Spleen (tissue), 11 donors: ENCODE measurements around the gene STARD13. TPM values are rescaled to one million over a fixed set of nuclear protein-coding genes. Genes with fewer than 3 reads are reported as not detected.

Experiments used
- DNase-seq: peaks from one replicate; pipeline ENCODE4 v3.0.0-alpha.2; 2020
- H3K27ac ChIP-seq, 8 donors: fragments of 200-600 bp; sonication (generic) in 7 of 8; 1 replicate in 4 of 8; 2 replicates in 4 of 8; pipeline versions ENCODE4 v1.5.0 to v1.8.0; 2016 to 2021; ENCODE audit warnings: inconsistent platforms in 4 of 8, mild to moderate bottlenecking in 4 of 8, moderate library complexity in 1 of 8
- H3K27me3 ChIP-seq, 7 donors: fragments of 200-600 bp; sonication (generic) in 6 of 7; replicated peaks in 1 of 7; 1 replicate in 4 of 7; 2 replicates in 3 of 7; pipeline versions ENCODE4 v1.5.0 to v1.8.0; 2016 to 2021; ENCODE audit warnings: inconsistent platforms in 3 of 7, mild to moderate bottlenecking in 1 of 7
- H3K36me3 ChIP-seq, 6 donors: fragments of 200-600 bp; sonication (generic) in 5 of 6; 1 replicate in 4 of 6; 2 replicates in 2 of 6; pipeline versions ENCODE4 v1.5.0 to v1.8.0; 2016 to 2021; ENCODE audit warnings: inconsistent platforms in 2 of 6
- H3K4me1 ChIP-seq, 6 donors: fragments of 200-600 bp; sonication (generic) in 5 of 6; 1 replicate in 3 of 6; 2 replicates in 3 of 6; pipeline versions ENCODE4 v1.5.0 to v1.8.0; 2016 to 2021; ENCODE audit warnings: inconsistent platforms in 3 of 6
- H3K4me3 ChIP-seq, 8 donors: fragments of 200-600 bp; sonication (generic) in 7 of 8; 1 replicate in 4 of 8; 2 replicates in 4 of 8; pipeline versions ENCODE4 v1.5.0 to v1.8.0; 2016 to 2021; ENCODE audit warnings: inconsistent platforms in 4 of 8, mild to moderate bottlenecking in 4 of 8, moderate library complexity in 2 of 8
- H3K9me3 ChIP-seq, 8 donors: fragments of 200-600 bp; sonication (generic) in 7 of 8; 1 replicate in 4 of 8; 2 replicates in 4 of 8; pipeline versions ENCODE4 v1.5.0 to v1.8.0; 2016 to 2021; ENCODE audit warnings: inconsistent platforms in 4 of 8
- CTCF ChIP-seq, 11 experiments: fragments of 200-600 bp in 7 of 11; fragments of 450-650 bp in 4 of 11; sonication (generic) in 4 of 11; IDR thresholded peaks in 8 of 11; conservative IDR thresholded peaks in 3 of 11; 1 replicate in 7 of 11; 2 replicates in 4 of 11; pipeline versions ENCODE4 v1.4.0 to v1.8.0; 2016 to 2021; ENCODE audit warnings: antibody characterized with exemption in 11 of 11, inconsistent platforms in 4 of 11, mild to moderate bottlenecking in 1 of 11
- POLR2A ChIP-seq, 3 donors: fragments of 450-650 bp; IDR thresholded peaks; one replicate each; pipeline ENCODE4 v1.5.1; 2017; ENCODE audit warnings: antibody characterized with exemption in 3 of 3, mild to moderate bottlenecking in 1 of 3
- POLR2AphosphoS5 ChIP-seq, 3 donors: sonication (generic); formaldehyde crosslinking; IDR thresholded peaks; one replicate each; pipeline ENCODE4 v1.5.1; 2017; ENCODE audit warnings: antibody characterized with exemption in 3 of 3
- WGBS, 5 donors: extraction: QIAGEN DNeasy Blood & Tissue Kit in 3 of 5; methylation state at CpG; one replicate each; pipeline versions ENCODE4 v1.1.5 to v1.1.7; 2013 to 2018; 5-methylcytosine and 5-hydroxymethylcytosine counted together
- intact Hi-C: fragments of 100-400 bp; cut with DNase I; formaldehyde crosslinking; loops from one replicate; pipeline ENCODE4 v1.15.0; 2023; ENCODE audit warnings: low total_unique reads
- polyA plus RNA-seq, 3 donors: library from polyadenylated mRNA; stranded (reverse); fragments of 200-250 nt; gene quantifications; one replicate each; pipeline ENCODE4 v1.2.1, GENCODE V29; 2013
- total RNA-seq, 7 donors: library from RNA; depleted of rRNA in 3 of 7; stranded (reverse); fragments of >200 nt in 3 of 7; fragmentation: NEBNext Ultra II Directional in 4 of 7; extraction: Animal tissue kit (Norgen Biotek cat#: 25700) in 4 of 7; gene quantifications; one replicate each; pipeline versions ENCODE4 v1.1.0 to v1.2.1, GENCODE V29; 2016 to 2021
- donor health status: healthy with polysubstance abuse.
- donor health status: DM: no; HTN: no; CAD: no; lungs with moderate emphysema.
- donor health status: DM: no; HTN: no; CAD: no.
- donor health status: Bipolar disorder and iron deficiency.
- donor health status: healthy.
- donor health status: DM: no; HTN: no; CAD: no.
- donor health status: DM: yes; HTN: yes; CAD: no.

STARD13 gene
- total and polyA plus RNA-seq, 10 donors, result 1.4 to 58.1 (median 26.7) TPM

GRCh38 chr13:33206945-33207614 is 78.5 kb downstream of the STARD13 start:
- H3K27ac ChIP-seq, result peak overlapping the region; percentile 0 to 81 (median 56)
- DNase-seq, result no peak
- TF ChIP-seq POLR2A (IDR thresholded peaks at IDR 0.05) (no peak), POLR2AphosphoS5 (IDR thresholded peaks at IDR 0.05) (no peak), CTCF (IDR thresholded peaks at IDR 0.05 in 8 of 11, conservative IDR thresholded peaks at IDR 0.05 in 3 of 11) (no peak)
- WGBS, 5 donors, result 51 to 69% (median 56%) methylated on average over 5 of the region's 5 CpGs
- no peaks in the 10 kb centered on the region for H3K36me3 ChIP-seq
- intact Hi-C loops, result no loop called here
- H3K4me1 ChIP-seq, result peaks cover 20 to 51% (median 41%) of the 10 kb centered on the region in 6 donors
- H3K4me3 ChIP-seq, result no peak overlapping the region
- no peaks in the 10 kb centered on the region for H3K27me3 ChIP-seq
- H3K9me3 ChIP-seq, result no peaks in the 10 kb centered on the region

GRCh38 chr13:33206425-33206824 is 79.1 kb downstream of the STARD13 start:
- H3K27ac ChIP-seq, result peak overlapping the region; percentile 0 to 81 (median 74)
- H3K27me3 ChIP-seq, result no peaks in the 10 kb centered on the region
- TF ChIP-seq POLR2A (IDR thresholded peaks at IDR 0.05) (no peak), CTCF (IDR thresholded peaks at IDR 0.05 in 8 of 11, conservative IDR thresholded peaks at IDR 0.05 in 3 of 11) (no peak), POLR2AphosphoS5 (IDR thresholded peaks at IDR 0.05) (no peak)
- 77 to 89% (median 84%) methylated on average over 3 of the region's 3 CpGs for WGBS, 5 donors
- DNase-seq, result no peak
- peaks cover 20 to 51% (median 41%) of the 10 kb centered on the region in 6 donors for H3K4me1 ChIP-seq
- intact Hi-C loops, result no loop called here
- H3K36me3 ChIP-seq, result no peaks in the 10 kb centered on the region
- no peaks in the 10 kb centered on the region for H3K9me3 ChIP-seq
- H3K4me3 ChIP-seq, result no peak overlapping the region

GRCh38 chr13:33205804-33206221 is 79.7 kb downstream of the STARD13 start:
- no peaks in the 10 kb centered on the region for H3K27me3 ChIP-seq
- DNase-seq, result no peak
- H3K36me3 ChIP-seq, result no peaks in the 10 kb centered on the region
- 6 to 13% (median 8%) methylated on average over 6 of the region's 6 CpGs for WGBS, 5 donors
- peaks cover 20 to 51% (median 41%) of the 10 kb centered on the region in 6 donors for H3K4me1 ChIP-seq
- peak overlapping the region in 3 of 8 donors; percentile 5 to 53 (median 18) for H3K4me3 ChIP-seq
- H3K27ac ChIP-seq, result peak overlapping the region in 7 of 8 donors; percentile 11 to 81 (median 74)
- intact Hi-C loops, result no loop called here
- TF ChIP-seq POLR2AphosphoS5 (IDR thresholded peaks at IDR 0.05) (no peak), CTCF (IDR thresholded peaks at IDR 0.05 in 8 of 11, conservative IDR thresholded peaks at IDR 0.05 in 3 of 11) (no peak)
- no peaks in the 10 kb centered on the region for H3K9me3 ChIP-seq

GRCh38 chr13:33205224-33205623 is 80.3 kb downstream of the STARD13 start:
- 43 to 52% (median 44%) methylated on average over 4 of the region's 4 CpGs for WGBS, 5 donors
- peaks cover 20 to 51% (median 41%) of the 10 kb centered on the region in 6 donors for H3K4me1 ChIP-seq

More at GRCh38 chr13:33205224-33205623, 80.3 kb downstream of the STARD13 start:
- no peaks in the 10 kb centered on the region for H3K36me3 ChIP-seq
- no peaks in the 10 kb centered on the region for H3K9me3 ChIP-seq
- intact Hi-C loops, result no loop called here
- no peaks in the 10 kb centered on the region for H3K27me3 ChIP-seq
- DNase-seq, result no peak
- H3K27ac ChIP-seq, result peak overlapping the region; percentile 32 to 81 (median 74)
- no peak for TF ChIP-seq POLR2A (IDR thresholded peaks at IDR 0.05)
- TF ChIP-seq POLR2AphosphoS5 (IDR thresholded peaks at IDR 0.05), result no peak
- TF ChIP-seq CTCF (IDR thresholded peaks at IDR 0.05 in 8 of 11, conservative IDR thresholded peaks at IDR 0.05 in 3 of 11), result no peak
- peak overlapping the region in 3 of 8 donors; percentile 18 to 53 (median 32) for H3K4me3 ChIP-seq
